Myocyte (in vitro differentiated cells): ENCODE data around the gene AGMO. TPM values are rescaled to one million over a fixed set of nuclear protein-coding genes. Genes with fewer than 3 reads are reported as not detected.

Experiments
- DNase-seq: peaks from one replicate; pipeline ENCODE4 v3.0.0-alpha.2; 2012; ENCODE audit warnings: low read depth
- polyA plus RNA-seq: library from polyadenylated mRNA; unstranded; fragments of >200 nt; gene quantifications from one replicate; pipeline ENCODE4 v1.2.1, GENCODE V29; 2012; ENCODE audit warnings: missing spikeins
- total RNA-seq: library from RNA; depleted of rRNA; stranded (reverse); fragments of >200 nt; gene quantifications from 2 replicates; pipeline ENCODE4 v1.2.3, GENCODE V29; 2014

Gene AGMO
- total RNA-seq, result not detected in 2 replicates
- polyA plus RNA-seq, result 0.09 TPM

DNA sequence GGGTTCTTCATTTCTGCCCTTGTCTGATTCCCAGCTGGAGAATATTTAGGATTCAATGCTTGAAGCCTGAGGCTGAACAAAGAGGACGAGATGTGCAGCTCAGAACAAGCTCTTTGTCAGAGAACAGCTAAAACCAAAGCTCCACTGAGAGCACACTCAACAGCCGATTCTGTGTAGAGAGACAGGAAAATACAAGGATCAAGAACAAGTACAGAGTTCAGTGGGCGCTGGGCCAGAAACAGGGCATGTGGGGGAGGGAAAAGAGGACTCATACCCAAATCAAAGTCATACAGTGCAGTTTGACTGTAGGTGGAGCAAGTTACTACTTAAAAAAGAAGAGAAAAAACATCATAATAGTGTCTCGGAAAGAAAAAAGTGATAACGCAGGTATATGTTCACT, at the start of gene AGMO:
AGMO (minus strand) TSS at position 181 of the 400 bp plus-strand sequence.
- no peak for DNase-seq

DNA sequence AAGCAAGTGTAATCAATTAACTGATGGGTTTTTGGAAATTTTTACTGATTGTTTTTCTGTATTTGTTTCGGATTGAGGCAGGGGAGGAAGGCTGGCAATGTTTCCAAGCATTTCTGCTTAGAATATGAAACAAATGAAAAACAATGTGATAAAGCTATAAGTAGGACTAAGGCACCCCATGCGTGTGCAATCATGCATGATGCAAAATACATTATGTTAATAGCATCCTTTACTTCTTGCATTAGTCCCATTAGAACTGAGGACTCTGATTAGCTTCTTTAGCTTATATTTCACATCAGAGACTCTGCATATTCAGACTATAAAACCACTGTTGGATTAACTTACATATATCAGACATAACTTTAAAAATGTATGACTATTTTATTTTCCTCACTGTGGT, 48.7 kb upstream of the AGMO start:
- no peak for DNase-seq

GRCh38 chr7:15609287-15609686, 47.5 kb upstream of the AGMO start:
- no peak for DNase-seq

DNA sequence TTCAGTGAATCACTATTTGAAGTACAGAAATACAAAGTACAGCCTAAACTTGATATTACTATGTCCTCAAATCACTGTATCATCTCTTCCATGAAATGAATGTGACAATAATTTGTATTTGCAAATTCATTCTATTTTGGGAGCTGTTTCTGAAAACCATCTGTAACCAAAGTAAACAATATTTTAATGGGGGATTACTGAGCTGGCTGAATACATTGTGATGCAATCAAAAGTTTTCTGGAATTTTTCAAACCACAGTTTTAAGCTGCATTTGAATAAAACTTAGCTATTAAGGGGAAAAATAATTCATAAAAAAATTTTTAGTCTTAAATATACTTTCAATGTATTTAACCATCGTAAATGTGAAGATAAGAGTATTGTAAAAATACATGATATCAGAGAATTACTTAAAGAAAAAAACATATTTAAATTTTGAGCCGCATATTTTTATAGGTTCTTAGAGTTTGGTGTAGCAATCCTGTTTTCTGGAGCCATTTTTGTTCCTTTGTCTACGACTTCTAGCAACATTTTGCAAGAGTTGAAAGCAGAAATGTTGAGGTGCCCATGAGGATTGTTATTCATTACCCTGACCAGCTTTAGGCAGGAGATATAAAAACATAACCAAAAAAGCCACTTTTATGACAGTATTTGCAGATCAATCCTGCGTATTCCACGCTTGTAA, 45.9 kb upstream of the AGMO start:
- peak; percentile 50 for DNase-seq

DNA sequence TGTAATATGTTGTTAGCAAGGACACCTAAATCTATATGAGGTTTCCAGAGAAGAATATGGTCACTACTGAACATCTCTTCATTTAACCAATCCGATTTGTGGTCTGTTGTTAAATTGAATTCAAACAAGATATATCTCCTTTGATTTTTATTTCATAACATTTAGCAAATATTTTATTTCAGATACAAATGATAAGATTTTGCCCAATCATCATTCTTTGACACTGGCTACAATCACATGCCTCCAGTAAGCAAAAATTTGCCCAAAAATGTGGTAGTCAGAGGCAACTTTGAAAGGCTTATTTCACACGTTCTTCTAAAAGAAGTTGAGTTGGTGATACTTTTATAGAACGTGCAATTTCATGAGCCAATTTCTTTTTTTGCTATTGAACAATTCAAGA, 44.7 kb upstream of the AGMO start:
- no peak for DNase-seq

DNA sequence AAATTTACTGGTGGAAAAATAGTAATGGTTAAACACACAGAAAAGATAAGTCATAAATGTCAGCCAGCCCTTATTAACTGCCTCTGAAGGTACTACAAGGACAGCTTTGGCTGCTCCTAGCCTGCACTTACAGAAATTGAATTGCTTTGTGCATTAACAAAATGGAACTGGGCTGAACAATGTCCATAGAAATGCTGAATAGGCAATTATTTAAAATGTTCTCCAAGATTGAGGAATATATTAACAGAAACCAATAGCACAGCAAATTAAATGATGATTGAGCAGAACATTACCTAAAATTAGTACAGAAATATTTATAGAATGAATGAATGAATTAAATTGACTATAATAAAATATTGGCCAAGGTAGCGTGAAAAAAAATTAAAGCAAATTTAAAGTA, 42.4 kb upstream of the AGMO start:
- DNase-seq, result no peak

- peak; percentile 68 for DNase-seq
Measured at GRCh38 chr7:15603124-15603523, 41.3 kb upstream of the AGMO start.

DNA sequence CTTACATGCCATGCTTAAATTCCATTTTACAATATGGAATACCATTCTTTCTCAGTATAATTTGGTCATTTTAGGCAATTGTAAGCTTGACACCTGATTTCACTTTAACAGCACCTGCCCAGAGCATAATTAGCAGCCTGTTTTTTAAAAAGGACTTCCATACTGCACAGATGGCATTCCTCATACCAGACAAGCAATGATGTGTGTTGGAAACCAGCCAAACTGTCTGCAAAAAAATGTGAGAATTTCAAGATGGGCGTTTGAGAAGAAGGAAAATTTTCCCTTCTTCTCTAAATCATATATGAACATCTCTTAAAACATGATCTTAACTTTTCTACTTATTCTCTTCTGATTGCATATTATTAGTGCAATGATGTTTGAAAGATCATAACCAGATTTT, 40.4 kb upstream of the AGMO start:
- peak; percentile 55 for DNase-seq

DNA sequence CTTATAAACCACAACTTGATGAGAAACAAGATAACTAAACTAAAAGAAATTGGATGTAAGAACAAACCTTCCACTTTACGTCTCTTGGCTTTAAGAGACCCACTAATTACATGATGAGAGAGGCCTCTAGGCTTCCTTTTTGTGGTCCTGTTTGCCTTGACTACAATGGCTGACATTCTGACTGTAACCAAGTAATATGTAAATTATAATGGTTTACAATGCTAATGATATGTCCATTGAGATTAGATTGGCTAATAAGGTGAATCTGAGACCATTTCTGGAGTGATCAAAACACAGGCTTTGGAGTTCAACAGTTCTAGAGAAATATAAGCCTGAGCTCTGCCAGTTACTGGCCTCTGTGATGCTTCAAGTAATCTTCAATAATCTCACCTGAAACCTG, 39.4 kb upstream of the AGMO start:
- no peak for DNase-seq

GRCh38 chr7:15600298-15600697, 38.5 kb upstream of the AGMO start:
- DNase-seq, result no peak

GRCh38 chr7:15594461-15594860, 32.6 kb upstream of the AGMO start:
- no peak for DNase-seq

GRCh38 chr7:15593382-15593781, 31.6 kb upstream of the AGMO start:
- peak; percentile 37 for DNase-seq

GRCh38 chr7:15586266-15586665, 24.5 kb upstream of the AGMO start:
- no peak for DNase-seq

DNA sequence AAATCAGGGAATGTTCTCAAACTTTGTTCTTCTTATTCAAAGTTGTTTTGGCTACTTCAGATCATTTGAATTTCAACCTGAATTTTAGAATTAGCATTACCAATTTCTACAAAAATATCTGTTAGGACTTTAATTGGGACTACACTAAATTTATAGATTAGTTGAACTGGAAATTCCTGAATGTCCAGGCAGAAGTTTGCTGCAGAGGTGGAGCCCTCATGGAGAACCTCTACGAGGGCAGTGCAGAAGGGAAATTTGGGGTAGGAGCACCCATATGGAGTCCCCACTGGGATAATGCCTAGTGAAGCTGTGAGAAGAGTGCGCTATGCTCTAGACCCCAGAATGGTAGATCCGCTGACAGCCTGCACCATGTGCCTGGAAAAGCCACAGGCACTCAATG, 22.8 kb upstream of the AGMO start:
- no peak for DNase-seq

- peak; percentile 44 for DNase-seq
Measured at GRCh38 chr7:15582773-15583172, 21.0 kb upstream of the AGMO start.

- DNase-seq, result peak; percentile 36
Measured at GRCh38 chr7:15581352-15581951, 19.6 kb upstream of the AGMO start.

DNA sequence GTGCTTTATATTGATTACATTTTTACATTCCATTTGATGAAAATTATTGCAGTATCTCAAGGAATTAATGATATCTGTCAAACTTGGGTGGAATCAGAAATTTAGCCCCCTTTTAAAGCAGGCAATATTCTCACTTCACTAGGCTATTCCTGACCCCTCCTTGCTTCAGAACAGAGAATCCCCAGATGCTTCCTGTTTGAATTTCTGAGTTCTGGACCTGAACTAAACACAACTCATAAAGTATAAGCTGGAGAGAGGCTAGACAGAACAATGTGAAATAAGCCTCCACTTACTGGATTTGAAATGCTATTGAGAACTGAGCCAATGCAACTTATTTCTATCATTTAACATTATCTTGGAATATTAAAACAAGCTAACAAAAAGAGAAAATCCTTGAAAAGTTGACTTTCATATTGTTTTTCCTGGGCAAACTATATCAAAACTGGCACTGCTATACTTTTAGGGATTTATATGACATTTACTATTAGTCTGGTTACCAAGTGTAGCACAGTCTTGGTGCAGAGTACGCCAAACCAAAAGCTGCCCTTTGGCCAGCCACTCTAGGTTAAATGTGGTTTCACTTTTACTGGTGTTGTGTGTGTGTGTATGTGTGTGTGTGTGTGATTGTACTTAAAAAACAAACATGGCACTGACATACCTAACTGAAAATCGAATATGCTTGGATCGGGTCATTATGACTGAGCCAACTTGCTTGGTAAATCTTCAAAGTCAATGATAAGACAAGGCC, 19.0 kb upstream of the AGMO start:
- DNase-seq, result no peak

- no peak for DNase-seq
Measured at GRCh38 chr7:15577600-15577999, 15.8 kb upstream of the AGMO start.

GRCh38 chr7:15571301-15571878, 9.6 kb upstream of the AGMO start:
- DNase-seq, result no peak

DNA sequence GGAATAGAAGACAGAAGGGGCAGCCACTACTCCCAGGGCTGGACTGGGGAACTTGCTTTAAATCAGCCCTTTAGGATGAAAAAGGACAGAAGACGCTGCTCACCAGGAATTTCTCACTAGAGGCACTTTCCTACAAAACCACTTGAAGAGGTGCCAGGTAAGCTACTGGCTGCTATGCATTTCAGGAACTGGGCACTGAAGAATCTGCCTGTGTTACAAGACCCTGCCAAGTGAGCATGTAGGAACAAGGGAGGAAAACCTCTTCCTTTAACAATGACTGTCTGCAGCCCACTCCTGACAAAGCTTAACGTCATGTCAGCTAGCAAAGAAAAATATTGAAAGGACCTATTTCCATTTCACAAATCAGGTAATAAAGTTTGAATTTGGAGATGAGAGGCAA, 5.8 kb upstream of the AGMO start:
- DNase-seq, result no peak

DNA sequence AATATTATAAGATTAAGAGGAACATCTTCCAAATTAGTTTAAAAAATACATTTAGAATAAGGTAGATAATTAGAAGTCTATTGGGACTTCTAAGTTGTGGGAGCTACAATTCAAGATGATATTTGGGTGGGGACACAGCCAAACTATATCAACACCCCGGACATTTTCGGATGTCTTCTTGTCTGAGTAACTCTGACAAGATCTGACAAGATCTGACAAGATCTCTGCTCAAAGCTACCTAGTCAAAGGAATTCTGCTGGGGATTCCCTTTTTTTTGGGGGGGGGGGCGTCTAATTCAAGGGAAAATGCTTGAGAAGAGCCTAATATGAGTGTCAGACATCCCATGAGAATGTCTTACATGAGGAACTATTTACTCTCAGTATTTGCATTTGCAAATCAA, 5.2 kb upstream of the AGMO start:
- DNase-seq, result no peak

GRCh38 chr7:15566476-15566875, 4.7 kb upstream of the AGMO start:
- DNase-seq, result no peak
